Activated CD8-positive, alpha-beta memory T cell treated with anti-CD3 and anti-CD28 coated beads for 1 hour (primary cell): Measurements from ENCODE around the gene PAK3.

Experiments
- DNase-seq, 2 donors: peaks; one replicate each; pipeline ENCODE4 v3.0.0-alpha.2; 2020; ENCODE audit warnings: low read depth in 1 of 2; ENCODE audit errors: extremely low read depth in 1 of 2

Gene PAK3

DNA sequence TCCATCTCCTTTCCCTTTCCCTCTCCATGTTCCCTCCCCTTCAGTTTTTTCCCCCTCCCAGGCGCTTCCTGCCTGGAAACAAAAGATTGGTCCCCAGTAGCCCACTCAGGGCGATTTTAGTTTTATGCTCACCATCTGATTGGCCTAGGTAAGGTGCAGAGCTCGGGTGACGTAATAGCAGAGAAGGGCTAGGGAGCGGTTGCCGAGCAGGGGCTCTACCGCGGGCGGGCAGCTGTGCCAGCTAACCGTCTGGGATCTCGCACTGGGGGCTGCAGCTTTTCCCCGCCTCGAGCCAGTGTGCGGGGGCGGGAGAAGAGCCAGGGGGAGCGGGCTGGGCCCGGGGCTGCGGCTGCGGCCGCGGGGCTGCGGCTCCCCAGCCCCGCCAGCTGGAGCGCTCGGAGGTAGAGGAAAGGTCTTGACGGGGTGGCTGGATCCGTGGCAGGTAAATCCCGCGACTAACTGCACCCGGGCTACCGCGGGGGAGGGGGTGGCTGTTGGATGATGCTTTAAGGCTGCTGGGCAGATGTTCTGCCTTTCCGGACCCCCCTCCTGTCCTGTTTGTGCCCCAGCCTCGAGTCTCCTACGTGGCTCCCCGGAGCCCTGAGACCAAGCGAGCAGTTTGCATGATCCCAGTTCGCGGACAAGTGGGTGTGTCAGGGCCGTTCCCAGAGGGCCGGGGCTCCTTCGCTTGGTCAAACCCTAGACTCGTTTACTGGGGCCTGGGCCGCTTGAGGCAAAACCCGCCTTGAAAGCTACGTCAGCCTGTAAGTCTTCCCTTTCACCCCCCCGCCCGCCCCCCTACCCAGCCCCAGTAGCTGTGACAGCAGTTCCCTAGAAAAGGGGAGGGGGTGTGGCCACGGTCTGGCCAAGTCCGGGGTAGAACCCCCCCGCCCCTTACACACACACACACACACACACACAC, at the start of gene PAK3:
TSS of gene PAK3 (plus strand) at position 218 of the 922 bp plus-strand sequence. CDS start 26,913 bp downstream, outside the sequence.
- no peak for DNase-seq

DNA sequence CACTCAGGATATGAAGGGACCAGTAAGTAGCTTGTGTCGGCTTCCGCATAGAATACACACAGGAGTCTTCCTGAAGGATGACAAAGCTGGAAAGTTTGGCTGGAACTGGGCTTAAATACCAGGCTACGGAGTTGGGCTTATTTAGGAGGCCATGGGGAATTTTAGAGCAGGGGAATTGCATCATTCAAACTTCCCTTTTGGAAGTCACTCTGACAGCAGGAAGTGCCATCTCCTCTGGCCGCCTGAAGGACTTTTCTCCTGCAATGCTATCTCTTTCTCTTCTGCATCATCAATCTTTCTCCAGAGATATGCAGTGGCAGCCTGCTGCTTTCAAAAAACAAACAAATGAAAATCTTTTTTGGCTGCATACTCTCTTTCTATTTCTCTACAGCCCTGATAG, 48.4 kb upstream of the PAK3 start:
- DNase-seq: no peak

DNA sequence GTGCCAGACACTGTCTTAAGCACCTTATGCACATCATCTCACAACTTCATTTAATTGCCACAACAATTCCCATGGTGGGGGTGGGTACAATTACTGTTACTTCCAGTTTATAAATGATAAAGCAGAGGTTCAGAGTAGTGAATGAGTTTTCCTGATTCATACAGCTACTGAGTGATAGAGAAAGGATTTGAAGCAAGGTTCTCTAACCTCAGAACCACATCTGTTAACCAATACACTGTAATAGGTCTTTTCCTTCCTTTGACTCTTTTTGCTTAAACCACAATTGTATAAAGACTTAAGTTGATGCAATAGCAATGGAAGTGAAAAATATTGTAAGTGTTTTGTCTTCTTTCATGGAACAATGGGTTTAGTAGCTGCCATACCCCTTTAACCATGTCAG, 43.5 kb upstream of the PAK3 start:
- no peak for DNase-seq

DNA sequence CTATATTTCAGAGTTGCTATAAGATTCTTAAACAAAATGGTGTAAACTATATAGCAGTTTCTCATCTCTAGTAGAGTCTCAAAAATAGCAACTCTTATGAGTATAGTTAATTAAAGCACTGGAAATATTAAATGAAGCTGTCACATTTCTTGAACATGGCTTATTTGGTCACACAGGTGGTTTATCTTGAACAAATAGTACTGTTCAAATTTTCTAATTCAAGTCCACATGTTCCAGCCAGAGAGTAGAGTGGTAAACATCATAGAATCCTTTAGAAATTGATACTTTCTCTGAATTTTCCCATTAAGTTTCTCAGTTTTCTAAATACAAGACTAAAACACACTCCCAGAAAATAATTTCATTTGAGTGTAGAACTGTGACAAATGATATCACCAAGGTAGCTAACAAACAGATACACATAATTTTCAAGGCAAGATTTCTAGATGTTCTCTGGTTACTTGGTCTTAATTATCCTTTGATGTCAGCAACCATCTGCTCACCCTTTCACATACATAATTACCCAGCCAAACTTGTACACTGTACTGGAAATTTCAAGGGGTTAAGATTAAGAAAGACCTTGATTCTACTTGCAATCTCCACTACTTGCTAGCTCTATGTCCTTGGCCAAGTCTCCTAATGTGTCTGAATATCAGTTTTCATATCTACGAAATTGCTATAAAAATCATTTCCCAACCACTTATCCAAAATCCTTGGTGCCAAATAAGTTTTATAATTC, 24.3 kb upstream of the PAK3 start:
- DNase-seq: no peak

DNA sequence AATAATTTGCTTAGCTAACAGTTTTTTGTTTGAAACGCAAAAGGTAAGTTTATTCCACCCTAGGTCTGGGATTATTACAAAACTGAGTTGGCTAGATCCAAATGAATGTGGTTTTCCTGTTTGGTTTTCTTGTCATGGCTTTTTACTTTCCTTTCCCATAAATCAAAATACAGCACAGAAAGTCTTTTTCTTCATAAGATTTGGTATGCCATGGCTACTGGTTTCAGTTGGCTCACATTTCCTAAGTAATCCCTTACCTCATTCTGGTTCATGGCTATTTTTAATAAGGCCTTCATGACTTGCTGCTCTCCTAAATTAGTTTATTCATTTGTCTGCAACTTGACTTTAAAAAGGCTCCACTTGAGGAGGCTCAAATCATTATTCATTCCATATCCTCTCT, 12.9 kb upstream of the PAK3 start:
- no peak for DNase-seq

DNA sequence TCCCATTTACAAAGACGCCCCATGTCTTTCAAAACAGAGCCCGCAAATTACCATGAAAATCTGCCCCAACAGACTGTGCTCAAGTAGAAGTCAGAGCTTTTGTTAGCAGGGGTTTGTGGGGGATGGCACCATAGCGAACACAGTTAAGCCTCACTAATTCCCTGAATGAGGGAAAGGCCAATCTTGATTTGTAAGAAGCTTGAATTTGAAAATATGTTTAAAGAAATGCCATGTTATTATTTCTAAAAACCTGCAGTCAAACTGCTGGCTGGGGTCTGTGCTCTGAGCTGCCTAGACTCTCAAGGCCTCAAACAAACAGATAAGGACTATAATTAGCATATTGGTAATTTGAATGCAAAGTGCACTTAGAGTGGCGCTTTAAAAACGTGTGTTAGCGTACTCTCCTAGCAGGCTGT, 9.4 kb upstream of the PAK3 start:
- no peak for DNase-seq

DNA sequence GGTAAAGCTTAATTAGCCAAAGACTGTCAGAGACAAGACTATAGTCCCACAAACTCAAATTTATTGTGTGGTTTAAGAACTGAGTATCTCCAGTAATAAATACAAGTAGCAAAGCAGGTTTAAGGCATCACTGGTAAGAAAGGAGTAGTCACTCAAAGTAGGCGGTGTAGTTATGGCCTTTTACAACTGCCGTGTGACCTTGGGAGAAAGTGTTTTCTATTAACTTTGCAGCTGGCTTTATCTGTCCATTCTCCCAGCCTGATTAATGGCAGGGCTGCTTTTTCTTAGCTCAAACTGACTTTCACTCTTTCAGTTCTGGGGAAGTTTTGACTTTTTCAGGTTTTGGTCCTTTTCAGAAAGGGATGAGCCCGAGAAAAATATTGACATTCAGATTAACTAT, 7.4 kb upstream of the PAK3 start:
- DNase-seq: no peak

DNA sequence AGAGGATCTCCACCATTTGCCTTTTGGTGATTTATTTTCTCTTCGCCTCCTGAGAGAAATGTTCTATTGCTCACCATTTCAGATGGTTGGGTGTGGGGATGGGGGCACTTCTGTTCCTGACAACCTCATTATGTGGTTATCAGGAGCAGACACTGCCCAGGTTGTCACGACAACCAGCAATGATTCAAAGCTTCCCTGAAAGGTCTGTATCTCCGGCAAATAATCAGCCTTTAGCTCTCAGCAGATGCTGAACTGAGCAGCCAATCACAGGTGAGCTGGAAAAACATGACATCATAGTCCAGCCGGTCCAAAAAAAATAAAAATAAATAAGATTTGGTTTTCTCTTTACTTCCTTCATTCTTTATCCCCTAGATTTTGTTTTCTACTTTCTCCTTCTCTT, 5.5 kb upstream of the PAK3 start:
- DNase-seq: no peak

DNA sequence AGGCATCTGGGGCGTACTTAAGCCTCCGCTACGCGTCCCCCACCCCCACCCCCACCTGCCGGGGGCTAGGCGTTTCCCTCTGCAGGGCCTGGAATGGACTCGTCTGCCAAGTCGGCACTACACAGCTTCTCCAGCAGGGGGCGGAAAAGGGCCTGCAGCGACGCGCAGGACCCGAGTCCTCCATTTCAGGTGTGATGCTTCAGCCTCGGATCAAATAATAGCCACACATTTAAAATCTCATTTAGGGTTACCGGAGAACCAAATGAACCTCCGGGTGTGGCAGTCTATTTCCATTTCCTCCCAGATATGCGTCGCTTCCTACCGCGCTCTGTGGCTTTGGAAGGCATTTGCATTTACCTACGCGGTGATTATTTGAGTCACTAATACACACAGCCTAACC, 2.9 kb downstream of the PAK3 start:
- peak in 1 of 2 donors; percentile 36 for DNase-seq

DNA sequence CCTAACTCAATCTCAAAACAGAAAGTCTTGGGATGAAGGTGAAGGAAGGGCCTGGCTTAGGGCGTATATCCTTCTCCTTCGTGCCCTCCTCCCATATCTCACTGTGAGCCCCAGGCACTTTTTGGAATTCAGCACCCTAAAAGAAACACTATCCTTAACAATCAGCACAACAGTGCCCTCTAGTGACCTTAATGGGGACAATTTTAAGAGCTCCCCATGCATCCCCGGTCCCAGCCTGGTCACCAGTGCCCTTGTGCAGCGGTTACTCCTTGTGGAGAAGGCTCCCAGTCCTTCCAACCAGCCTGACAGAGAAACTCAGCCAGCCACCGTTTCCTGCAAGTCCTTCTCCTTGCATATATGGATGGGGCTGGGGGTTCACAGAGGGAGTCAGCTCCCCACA, 4.2 kb downstream of the PAK3 start:
- no peak for DNase-seq

DNA sequence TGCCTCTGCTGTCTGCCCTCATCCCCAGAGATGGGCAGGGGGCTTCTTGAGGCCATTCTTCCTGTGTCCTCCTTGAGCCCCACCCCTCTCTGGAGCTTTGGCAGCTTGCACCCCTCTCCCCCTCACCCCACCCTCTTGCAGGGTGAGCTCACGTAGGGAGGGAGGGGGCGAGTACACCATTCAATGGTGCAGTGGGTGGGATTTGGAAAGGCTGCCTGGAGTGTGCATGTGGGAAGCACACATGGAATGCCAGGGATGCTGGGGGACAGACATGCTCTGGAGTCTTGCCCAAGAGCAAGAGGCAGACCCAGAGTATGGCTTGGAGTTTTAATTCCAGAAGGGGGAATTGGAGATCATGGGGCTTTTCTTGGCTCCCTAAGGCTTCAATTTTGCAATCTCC, 5.6 kb downstream of the PAK3 start:
- no peak for DNase-seq

DNA sequence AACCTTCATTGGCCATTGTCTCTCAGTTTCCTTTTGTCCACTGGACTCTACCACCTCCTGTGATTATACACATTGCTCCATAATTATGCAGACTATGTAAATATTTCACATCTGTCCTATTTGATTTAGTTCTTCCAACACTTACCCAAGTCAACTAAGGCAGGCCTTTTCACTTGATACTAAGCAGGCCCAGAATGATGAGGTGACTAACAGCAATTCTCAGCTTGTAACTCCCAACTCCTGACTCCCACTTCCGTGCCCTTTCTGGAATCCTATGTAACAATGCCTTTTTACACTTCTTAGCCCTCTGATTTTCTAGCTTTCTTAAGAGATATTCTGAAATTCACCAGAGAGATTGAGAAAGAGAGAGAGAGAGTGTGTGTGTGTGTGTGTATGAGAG, 6.6 kb downstream of the PAK3 start:
- DNase-seq: no peak

DNA sequence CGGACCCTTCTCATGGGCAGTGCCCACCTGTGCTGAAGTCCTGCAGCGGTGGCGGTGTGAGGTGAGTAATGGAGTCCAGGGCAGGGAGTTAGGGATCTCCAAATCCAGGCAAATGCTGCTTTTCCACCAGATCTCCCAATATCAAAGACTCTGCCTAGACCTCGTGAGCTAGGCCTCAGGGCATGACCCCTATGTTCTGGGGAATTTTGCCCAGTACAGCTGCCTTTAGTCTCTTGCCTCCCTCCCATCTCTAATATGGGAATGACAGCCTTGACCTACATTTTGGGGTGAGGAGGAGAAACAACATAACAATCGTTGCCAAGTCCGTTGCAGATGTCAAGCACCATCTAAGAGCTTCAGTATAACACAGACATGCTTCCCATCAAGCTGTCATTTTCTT, 7.3 kb downstream of the PAK3 start:
- DNase-seq: no peak

DNA sequence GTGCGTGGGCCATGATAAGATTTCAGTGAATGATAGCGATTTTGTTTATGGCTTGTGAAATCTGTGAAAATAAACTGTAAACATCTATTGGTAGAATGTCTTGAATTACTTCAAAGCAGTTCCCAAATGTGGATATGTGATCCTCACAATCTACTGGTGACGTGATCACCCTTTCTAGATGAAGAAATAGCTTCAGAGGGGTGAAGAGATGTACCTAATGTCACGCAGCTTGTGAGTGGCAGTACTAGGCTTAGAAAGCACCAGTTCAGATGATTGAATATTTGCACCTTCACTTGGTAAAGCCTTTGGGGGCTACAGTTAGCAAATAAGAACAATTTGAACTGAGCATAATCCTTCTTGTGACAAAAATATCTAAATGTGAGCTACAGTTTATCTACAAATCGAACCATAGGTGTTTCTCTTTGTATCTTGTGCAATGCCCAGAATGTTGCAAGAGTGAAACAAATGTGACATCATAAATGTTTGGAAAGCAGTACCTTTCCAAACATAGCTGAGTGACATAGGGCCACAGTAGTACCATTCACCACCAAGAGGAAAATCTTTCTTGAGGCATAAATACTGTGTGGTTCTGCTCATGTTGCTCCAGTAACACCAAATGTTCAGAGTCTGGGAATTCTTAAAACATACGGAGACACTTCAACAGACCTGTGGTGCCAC, 14.2 kb downstream of the PAK3 start:
- DNase-seq: no peak

DNA sequence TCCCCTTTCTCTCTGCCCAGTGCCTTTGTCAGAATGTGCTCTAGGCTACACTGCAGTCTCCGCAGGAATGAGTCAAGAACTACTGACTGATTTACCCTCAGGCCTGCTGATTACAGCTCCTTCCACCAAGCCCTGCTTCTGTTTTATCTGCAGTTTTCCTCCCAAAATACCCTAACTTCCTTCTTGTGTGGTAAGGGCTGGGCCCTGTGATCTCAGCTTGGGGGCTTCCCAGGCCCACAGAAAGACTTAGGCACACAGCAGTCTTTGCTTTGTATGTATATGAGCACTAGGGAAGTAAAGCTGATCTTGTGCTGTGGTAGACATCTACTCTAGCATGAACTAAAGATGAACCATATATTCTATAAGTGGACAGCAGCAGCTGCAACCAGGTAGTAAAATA, 18.8 kb downstream of the PAK3 start:
- no peak for DNase-seq

DNA sequence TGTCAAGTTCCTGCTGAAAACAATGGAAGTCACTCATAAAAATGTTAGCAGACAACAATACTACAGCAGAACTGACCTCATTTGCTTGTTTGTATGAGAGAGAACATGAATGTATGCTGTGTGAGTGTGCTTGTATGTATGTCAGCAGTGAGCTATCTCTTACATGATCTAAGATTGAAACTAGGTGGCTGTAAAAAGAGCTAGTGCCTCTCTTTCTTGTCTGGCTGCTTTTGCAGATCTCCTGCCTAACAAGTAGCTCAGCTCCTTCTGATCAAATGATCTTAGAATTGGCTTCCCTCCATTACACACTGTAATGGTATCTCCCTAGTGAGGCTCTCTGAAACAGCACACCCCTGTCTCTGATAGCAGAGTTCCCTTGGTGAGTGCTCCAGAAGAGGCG, 20.7 kb downstream of the PAK3 start:
- no peak for DNase-seq

DNA sequence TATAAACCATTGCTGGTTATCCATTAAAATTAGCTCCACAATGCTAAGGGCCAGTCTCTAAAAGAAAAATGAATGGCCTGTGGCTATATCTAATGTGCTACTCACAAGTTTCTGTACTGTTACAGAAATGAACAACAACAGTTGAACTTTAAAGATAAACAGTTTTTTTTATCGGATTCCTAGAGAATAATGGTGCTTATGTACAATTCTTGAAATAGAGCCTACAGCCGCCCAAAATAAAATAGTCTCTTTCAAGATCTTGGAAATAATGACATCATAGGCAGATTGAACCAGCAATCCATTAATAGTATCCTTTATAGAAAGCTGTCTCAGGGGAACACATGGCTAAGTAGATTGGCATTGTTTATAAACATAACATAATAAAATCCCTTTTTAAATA, 23.4 kb downstream of the PAK3 start:
- no peak for DNase-seq

DNA sequence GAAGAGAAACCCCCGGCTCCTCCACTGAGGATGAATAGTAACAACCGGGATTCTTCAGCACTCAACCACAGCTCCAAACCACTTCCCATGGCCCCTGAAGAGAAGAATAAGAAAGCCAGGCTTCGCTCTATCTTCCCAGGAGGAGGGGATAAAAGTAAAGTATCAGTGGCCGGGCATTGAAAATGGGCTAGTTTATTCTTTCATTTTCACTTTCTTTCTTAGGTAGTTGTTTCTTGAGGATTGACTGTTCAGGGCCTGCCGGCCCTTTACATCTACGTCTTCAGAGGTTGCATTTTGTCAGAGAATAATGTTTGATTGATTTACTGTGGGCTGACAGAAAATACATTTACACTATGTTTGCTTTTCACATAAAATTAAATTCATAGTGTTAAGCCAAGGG, 27.1 kb downstream of the PAK3 start:
- no peak for DNase-seq

DNA sequence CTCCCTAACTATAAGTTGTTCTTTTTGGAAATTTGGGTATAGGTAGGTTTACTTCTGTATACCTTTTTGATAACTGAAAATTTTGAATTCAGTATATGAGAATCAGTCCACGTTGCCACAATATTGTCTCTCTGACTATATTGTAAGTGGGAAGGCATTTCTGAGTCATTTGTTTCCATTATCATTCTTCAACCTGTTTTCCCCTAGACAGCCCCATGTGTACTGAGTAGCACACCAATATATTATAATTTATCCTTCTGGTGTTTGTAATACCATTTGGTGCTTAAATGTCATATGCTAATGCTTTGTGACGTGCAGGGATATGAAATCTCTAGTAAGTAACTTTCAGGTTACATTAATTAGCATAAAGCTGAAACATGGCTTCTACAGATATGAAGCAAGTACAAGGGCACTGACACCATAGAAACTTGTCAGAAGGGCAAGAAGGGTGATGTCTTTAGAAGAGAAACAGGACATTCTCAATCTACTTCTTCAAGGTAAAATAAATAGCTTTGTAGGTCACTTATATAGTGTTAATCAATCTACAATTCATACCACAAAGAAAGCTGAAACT, 27.7 kb downstream of the PAK3 start:
- no peak for DNase-seq

DNA sequence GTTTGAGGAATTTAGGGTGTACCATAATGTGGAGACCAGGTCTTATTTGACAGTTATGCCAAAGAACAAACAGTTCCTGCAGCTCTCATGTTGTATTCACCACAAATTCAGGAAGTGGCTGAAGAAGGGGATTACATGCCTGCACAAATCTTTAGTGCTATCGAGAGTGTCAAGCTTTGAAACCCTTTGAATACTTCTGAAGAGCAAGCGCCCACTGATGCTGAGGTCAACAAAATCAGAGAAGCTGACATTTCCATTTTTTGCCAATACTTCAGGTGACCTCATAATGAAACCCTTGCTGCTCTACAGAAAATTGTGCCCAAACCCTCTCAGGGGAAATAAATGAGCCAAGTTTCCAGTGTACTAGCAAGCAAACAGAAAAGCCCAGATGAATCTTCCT, 28.4 kb downstream of the PAK3 start:
- no peak for DNase-seq

DNA sequence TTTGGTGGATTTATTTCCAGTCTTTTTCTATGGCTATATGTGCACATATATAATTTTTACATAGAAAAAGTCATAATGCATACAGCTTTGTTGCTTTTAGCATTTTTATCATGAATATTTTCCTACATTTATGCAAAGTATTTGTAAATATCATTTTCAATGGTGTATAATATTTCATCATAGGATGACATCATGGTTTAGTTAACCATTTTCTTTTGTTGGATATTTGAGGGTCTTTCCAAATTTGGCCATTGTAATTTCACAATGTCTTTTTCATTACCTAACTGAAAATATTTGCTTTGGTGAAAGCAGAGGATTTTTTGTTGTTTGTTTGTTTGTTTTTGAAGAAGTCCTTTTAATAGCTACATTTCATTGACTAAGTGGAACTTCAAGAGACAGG, 31.0 kb downstream of the PAK3 start:
- no peak for DNase-seq
